Hippocampal formation (tissue), 2 donors: ENCODE results near the gene SLC9C1.

Source experiments
- DNase-seq, 2 donors: peaks; one replicate each; lab custom pipeline; 2025; lab: John Stamatoyannopoulos, UW

The SLC9C1 gene

DNA sequence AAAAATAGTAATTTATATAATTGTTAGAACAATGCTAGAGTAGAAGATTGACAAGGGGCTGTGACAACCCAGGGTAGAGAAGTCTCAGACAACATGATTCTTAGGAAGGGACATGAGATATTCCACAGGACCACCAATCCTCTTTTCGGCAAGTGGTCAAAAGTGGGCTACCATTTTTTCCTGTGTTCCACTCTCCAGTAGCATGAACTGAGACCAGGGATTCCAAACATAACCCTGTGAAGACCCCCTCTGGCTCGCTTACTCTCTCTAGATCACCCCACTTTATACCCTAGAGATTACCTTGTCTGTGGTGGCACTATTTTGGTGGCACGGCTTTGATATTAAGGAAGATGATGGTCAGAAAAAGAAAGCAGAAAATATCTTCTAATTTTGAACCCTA is 161.9 kb downstream of the SLC9C1 start:
- DNase-seq: no peak

DNA sequence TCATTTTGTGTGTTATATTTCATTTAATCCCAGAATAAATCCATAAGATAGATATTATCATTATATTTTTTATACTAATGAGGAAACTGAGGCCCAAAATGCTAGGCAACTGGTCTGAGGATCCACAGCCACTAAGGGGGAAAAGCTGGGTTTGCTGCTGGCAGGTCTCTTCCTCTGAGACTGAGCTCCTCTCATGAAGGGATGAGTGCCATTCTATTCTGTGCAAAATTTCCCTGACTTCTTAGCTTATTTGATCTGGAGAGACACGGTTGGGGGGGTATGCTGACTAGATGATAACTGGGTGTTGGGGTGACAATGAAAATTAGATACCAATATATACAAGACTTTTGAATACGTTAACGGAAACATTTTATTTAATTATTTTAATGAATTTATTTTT is 162.9 kb downstream of the SLC9C1 start:
- no peak for DNase-seq

DNA sequence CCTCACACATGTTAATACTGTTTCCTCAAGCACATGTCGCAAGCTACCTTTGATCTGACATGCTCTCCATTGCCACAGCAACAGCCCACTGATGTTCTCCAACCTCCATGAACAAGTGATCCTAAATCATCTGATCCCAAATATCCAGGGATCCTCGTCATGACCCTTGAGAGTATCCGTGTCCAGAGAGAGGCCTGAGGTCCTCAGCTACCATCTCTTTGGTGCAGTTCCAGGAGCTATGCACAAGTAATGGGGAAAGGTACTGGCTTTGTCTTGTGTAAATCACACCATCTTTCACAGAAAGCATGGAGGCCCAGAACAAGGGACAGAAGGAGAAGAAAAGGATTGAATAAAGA is 163.4 kb downstream of the SLC9C1 start:
- no peak for DNase-seq

DNA sequence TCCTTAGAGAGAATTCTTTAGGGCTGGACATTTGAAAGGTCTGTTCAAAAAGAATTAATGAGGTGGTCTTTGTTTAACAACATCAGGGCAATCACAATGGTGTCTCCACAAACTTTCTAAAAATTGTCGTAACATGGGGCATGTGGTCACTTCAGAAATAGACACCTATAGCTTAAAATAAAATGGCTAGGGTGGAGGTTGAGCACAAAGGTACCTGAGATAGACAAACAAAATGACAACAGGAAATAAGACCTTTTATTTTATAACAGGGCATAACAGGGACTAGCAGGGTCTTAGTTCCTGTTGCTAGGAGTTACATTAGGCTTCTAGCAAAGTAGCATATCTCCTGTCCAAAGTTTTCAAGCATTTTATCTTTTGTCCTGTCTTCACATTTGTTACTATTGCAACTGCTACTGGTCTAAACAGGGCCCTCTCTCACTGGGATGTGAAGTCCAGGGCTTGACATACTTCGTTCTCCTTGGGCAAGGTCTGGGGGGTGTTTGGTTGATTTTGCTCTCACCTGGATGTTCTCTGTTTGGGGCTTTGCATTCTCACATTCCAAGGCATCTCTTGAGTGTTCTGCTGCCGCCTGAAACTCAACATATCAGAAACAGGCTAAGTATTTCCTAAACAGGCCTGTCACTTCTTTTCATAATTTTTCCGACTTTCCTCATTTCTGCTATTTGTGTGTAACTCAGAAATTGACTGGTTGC is 163.9 kb downstream of the SLC9C1 start:
- no peak for DNase-seq

DNA sequence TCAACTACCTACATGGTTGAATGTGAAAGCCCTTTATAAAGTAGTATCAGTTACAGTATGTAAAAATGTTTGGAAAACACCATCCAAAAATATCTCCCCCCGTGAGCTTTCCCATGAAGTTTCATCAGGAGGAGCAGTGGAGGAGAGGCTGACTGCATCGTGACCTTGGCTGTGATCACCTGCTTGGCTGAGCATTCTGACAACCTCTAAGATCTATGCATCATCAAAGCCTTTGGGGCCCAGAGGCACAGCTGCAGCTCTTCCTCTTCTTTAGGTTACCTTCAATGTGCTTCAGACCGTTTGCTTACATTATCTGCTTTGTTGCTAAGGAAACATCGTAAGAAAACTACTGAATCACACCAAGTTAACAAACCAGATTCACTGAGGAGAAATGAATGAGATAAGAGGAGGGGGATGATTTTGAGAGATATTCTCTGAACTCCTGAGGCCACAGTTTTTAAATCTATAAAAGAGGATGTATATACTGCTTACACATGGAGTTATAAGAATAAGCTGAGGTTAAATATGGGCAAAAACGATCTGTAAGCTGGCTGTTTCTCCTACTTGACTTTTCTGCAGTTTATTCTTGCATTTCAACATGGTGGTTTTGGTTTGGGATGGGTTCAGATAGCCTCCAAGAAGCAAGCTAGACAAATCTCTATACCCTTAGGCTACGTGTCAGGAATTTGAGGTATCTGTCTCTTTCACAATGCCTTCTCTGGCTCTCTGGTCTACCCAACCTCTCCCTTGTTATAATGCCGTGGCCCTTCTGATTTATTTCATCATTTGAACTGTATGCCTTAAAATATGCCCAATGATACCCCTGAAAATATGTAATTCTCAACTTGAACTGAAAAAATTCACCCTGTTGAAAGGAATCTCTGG is 164.9 kb downstream of the SLC9C1 start:
- DNase-seq: no peak

DNA sequence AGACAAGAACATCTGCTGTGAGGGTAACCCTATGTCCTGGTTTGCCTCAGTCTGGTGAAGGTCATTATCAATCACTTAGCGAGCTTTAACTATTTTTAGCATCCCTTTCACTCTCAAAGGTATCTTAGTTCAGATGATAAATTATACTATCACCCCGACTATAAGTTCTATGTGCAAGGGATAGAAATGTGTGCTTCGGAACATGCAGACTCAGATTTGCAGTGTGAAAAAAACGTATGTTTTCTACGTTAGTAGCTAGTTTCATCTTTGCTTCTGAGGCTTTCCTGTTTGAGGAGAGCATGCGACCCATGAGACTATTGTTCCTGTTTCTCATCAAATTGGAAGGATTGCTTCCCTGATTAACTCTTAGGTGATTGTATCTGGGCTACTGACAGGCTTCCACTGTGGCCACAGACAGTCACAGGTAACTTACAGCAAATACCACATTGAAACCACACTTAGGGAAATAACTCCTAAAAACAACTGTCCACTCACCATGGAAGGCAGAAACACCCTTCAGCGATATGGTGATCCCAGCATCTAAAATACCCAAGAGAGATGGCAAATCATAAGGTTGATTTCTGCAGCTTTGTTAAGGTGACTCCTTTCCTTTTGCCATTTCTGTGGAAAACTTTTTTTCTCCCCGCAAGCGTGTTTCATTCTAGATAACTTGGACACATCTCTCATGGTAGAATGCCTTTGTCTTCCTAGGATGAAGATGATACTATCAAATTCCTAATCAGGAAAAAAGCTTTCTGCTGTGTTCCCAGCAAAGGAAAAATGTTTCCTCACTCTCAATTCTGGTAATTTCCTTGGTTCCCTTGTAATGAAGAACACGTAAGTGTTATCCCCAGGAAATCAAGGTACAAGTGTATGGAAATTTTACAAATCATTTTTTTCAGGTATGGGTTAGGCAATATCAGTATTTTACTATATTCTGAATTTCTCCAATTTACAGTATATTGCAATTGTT is 166.2 kb downstream of the SLC9C1 start:
- DNase-seq: no peak

DNA sequence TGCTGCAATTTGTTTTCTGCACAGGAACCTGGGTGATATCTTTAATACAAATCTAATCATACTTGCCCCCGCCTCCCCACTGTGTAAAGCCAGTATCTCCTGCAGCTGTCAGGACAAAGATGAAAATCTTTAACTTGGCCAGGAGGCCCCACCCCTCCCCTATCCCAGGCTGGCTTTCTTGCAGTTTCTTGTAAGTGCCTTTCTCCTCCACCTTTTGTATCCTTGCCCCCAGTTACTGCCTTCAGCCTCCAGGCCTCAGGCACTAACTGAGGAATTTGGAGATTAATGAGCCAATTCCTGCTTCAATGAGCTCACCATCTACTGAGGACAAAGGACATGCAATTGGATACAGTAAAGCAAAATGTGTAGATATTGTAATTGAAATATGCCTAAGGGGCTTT is 167.5 kb downstream of the SLC9C1 start:
- DNase-seq: no peak

DNA sequence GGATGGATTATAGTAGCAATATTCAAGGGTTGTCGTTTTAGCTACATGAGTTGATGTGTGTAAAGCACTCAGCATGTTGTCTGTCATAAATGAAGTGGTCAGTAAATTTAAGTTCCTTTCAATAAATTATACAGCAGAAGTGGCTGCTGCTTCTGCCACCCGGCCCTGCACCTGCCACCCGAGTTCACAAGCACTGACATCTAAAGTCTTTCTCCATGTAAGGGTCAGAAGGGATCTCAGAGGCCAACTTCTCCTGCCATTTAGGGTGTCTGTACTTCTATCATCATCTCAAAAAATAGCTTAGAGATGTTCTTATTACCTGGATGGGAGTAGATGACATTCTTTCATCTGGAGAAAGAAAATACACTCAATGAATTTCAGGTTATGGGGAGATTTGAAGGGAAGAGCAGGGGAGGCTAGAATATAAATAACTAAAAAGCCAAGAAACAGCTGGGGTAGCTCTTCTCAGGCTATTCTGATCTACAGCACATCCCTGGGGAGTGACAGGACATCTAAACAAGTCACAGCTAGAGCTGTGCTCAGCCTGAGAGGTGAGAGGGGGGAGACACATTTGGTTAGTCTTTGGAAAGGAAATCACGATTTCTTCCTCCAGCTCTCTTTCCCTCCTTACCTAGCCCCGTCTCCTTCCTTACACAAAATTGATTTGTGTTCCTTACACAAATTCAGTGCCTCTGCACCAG is 169.0 kb downstream of the SLC9C1 start:
- DNase-seq: no peak

DNA sequence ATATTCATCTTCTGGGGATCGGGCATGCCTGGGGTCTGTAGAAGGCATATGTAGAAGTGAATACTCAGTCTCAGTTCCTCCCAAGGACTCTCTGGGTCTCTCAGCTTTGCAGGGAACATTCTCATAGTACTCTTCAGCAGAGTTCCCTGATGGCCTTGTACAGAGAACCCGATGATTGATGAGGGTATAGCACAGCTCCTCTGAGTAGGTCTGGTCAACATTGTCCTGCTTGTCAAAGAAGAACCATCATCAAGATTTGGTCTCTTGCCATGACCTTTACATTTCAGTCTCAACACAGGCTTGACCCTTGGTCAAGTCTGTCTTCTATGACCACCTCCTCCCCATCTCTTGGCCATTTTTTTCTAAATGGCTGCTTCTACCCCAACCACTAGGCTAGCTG is 170.5 kb downstream of the SLC9C1 start:
- DNase-seq: no peak

DNA sequence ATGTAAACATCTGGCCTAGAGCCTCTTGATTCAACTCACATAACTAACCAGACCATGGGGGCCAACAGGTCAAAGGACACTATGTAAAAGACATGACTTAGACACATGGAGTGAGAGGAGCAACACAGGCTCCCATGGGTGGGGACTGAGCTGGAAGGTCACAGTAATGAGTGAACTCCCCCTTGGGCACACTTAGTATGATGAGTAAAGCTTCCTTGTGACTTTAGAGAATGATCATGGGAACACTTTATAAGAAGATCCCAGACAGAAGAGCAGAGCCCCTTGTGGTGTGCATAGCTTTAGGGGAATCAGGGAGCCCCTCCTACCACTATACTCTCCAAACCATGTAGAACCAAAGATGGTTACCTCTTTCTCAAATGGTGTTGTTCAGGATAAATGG is 171.1 kb downstream of the SLC9C1 start:
- DNase-seq: no peak

DNA sequence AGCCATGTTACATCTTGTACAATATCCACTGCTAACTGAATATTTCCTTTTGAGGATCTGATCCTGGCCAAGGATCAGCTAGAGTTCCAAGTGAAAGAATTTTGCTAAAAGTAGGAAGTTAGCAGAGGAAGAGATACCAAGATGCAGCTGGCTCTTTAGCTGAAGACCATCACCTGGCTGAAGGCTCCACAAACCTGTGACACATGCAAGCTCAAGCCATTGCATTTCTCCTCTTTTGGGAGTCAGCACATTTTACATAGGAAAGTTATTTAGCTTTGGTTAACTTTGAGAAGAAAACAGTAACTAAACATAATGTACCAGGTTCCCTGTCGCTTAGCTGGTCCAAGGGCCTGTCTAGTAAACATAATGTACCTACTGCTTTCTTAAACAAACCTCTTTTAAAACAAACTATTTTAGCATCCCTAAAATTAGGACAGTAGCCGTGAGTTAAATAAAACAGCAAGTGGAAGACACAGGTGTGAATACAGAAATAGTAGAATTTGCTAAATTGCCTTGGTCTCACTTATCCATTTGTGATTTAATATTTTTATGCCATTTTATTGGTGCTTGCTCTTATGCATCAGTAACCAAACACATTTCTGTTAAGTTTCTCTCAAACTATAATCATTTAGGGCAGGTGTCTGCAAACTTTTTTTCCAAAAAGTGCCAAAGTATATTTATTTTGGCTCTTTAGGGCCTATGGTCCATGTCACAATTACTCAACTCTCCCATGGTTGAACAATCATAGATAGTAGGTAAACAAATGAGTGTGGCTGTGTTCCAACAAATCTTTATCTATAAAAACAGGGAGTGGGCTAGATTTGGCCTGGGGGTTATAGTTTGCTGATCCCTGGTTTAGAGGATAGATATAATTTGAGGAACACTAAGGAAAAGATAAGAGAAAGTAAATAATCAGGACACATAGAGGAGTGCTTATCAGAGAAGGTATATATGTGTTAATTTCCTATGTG is 172.2 kb downstream of the SLC9C1 start:
- no peak for DNase-seq

DNA sequence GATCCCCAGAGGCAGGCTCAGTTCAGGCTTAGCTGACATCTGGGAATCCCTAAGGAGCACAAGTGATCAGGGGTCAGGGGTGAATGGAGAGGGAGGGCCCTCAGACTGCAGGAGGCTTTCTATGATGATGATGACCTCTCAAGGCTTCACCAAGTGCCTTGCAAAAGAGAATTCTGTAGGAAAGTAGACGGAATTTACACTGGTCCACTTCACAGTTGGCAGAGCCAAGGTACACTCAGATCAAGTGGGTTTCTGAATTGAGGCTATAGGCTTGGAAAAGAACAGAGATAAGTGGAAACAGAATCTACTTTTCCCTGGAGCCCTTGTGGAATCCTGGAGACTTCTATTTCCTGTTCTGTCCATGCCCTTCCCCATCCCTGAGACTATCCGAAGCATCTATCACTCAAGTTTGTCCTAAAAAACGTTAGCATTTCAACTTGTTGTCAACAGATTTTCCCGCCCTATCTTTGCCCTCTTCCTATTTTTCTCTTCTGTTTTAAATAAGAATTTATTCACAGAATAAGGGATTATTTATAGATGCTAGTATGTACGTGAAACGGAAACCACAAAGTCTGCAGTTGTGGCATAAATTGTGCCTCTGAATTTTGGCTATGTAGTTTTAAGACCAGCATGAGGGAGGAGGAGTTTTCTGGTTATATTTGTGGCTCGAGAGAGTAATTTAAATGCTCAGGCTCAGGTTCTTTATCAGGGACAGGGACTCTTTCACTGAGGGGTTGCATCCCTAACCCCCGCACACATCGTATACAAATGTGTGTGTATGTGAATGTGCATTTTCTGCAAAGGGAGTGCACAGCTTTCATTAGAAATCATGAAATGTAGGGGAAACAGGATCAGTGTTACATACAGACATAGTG is 173.8 kb downstream of the SLC9C1 start:
- DNase-seq: no peak

DNA sequence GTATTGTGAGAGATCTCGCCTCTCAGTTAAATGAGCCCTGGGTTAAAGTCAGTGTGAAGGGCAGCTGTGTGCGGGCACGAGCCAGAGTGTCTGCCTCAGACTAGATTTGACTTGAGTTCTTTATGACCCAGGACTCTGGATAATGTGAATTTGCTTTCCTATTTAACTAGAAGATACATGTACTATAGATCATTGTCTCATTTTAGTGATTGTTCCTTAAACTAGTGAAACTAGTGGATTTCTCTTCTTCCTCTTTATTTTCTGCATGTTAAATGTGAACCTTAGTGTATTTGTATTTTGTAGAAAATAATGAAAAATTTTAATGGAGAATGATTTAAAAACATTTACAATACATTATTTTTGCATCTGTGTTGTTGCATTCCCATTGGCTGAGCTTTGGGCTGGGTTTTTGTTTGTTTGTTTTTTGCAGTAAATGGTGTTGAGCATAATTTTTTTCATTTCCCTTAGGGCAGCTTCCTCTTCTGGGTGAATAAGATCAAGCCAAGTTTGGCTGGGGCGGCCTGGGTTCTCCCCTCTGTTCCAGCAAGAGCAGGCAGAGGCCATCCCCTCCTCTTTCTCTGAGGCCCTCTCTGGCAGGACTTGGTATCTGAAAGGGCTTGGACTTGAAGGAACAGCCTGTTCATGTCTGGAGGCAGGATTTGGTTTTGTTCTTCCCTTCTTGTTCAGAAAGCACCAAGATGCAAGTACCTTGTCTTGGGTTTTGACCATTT is 176.0 kb downstream of the SLC9C1 start:
- DNase-seq: peak in 1 of 2 donors; percentile 12

DNA sequence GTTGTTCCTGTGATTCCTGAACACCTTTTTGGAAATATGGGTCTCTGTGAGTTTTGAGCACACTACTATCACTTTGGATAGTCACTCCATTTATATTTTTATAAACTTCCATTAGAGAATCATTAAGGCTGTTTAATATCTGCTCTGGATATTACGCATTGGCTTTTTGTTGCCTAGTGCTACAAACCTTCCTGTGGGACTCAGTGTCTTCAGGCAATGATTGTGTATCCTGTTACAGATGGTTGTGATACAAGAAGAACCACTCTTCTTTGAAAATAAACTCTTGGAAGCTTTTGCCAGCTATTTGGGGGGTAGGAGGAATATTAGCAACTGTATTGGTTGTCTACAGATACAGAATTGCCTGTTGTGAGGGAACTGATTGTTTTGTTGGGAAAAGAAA is 176.6 kb downstream of the SLC9C1 start:
- no peak for DNase-seq

DNA sequence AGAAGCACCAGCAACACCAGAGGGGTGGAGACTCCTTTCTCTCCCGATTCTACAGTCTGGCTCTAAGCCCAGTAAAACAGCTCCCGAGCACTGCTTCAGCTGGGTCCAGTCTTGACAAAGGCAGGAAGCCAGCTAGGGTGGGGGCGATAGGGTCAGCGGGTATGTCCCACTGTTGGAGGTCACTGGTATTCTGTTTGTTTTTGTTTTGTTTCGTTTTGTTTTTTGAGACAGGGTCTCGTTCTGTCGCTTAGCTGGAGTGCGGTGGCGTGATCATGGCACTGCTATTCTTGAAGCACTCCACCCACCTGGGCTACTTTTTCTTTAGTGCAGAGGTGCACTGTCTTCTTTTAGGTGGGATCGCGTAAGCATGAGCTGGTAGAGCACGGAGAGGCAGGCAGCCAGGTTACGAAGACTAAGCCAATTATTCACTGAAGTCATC is 177.2 kb downstream of the SLC9C1 start:
- DNase-seq: no peak

DNA sequence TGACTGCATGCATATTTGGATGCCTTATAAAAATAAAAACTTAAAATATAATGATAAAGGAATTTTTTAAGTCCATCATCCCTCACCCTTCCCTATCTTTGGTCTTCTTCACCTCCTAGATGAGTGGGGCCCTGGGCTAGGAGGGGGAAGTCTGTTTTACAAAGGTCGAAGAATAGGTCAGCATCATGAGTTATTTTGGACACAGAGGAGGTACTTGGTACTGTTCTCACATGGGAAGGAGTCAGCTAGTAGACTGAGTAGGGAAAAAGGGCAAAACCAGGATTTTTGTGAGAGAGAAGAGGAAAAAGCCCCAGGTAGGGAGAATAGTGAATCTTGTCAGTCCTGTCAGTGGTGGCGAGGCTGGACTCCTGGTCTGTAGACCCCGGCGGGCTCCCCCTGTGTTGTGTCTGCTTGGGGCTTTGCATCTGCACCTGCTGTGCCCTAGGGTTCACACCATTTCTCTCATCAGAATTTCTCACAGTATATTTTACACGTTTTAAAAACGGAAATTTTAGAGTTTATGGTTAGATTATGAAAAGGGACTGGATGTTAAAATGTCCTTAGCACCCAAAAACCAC is 178.1 kb downstream of the SLC9C1 start:
- DNase-seq: no peak

DNA sequence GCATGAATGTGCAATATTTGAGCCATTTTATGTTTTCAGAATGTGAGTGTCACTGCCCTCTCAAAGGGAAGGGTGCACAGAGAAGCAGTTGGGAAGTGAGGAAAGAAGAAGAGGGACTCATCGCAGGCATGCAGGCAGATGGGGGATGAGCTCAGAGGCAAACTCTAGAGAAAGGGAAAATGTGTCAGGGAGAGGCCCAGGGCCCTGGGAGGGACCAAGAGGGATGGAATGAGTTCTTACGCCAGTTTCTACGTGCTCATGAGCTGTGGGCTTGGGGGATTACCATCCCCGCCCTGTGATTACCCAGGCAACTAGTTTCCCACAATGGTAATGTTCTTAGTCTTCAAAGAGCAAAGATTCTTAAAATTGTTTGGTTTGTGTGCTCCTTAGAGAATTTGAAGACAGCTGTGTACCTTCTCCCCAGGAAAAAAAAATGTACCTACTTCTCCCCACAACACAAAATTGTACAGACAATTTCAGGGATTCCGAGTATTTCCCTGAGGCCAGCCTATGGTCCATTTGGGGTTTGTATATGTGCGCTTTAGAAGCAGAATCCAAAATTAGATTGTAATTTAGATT is 178.8 kb downstream of the SLC9C1 start:
- no peak for DNase-seq

DNA sequence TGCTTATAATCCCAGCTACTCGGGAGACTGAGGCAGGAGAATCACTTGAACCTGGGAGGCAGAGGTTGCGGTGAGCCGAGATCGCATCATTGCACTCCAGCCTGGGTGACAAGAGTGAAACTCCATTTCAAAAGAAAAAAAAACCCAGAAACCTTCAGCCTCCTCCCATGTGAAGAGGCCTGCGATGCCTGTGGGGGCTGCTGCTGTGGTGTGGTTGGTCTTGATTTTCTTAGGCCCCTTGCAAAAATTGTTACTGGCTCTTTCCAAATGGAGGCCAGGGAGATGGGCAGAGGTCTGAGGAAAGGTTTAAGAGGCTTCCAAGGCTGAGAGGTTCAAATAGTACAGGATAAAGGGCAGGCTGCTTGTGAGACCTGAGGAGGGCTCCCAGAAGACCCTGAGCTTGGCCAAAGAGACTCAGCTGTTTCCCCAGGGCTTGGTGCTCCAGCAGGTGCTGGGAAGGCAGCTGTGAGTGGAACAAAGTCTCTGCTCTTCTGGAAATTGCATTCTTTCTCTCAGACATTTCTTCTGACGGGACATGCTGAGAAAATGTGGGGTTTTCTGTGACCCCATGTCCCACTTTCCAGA is 179.3 kb downstream of the SLC9C1 start:
- DNase-seq: no peak
